ENCODE results near the gene DGKI. TPM values are rescaled to one million over a fixed set of nuclear protein-coding genes. Genes with fewer than 3 reads are reported as not detected.
A peak's percentile ranks its signal among the peaks of the same experiment; 100 is the strongest.

Gene DGKI
- total and polyA plus RNA-seq, 12 donors = 0.12 to 4.6 (median 1.1) TPM

DNA sequence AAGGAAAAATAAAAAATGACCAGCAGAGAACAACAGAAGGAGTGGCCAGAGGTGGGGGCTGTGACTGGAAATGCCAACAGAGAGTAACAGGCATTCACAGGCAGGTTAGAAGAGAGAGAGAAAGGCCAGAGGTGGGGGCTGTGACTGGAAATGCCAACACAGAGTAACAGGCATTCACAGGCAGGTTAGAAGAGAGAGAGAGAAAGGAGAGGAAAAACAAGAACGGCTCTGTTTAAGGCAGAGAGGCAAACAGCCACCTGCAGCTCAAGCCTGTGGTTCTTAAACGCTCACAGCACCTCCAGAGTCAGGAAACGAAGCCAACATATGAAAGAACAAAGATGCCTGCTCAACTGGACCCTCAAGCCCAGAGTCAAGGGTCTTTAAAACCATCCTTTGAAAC is 39.5 kb upstream of the DGKI start:
- Histone ChIP-seq H3K4me1 (replicated peaks in 1 of 2) (peaks cover 0 to 23% of the 10 kb centered on the region in 2 donors), H3K4me3 (no peak overlapping the region), H3K36me3 (replicated peaks in 1 of 2) (peaks cover 0 to 46% of the 10 kb centered on the region in 2 donors), H3K27ac (no peak overlapping the region), H3K9me3 (replicated peaks in 1 of 3) (no peaks in the 10 kb centered on the region), H3K27me3 (no peaks in the 10 kb centered on the region)
- intact Hi-C loops (cut with DNase I) = no loop called here
- 80 to 90% (median 83%) methylated on average over 3 of the region's 3 CpGs for WGBS, 4 donors
- TF ChIP-seq, protein P1, sequence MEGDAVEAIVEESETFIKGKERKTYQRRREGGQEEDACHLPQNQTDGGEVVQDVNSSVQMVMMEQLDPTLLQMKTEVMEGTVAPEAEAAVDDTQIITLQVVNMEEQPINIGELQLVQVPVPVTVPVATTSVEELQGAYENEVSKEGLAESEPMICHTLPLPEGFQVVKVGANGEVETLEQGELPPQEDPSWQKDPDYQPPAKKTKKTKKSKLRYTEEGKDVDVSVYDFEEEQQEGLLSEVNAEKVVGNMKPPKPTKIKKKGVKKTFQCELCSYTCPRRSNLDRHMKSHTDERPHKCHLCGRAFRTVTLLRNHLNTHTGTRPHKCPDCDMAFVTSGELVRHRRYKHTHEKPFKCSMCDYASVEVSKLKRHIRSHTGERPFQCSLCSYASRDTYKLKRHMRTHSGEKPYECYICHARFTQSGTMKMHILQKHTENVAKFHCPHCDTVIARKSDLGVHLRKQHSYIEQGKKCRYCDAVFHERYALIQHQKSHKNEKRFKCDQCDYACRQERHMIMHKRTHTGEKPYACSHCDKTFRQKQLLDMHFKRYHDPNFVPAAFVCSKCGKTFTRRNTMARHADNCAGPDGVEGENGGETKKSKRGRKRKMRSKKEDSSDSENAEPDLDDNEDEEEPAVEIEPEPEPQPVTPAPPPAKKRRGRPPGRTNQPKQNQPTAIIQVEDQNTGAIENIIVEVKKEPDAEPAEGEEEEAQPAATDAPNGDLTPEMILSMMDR (IDR thresholded peaks at IDR 0.05) = no peak
- no peak for TF ChIP-seq POLR2A (IDR thresholded peaks at IDR 0.05)
- no peak for DNase-seq

DNA sequence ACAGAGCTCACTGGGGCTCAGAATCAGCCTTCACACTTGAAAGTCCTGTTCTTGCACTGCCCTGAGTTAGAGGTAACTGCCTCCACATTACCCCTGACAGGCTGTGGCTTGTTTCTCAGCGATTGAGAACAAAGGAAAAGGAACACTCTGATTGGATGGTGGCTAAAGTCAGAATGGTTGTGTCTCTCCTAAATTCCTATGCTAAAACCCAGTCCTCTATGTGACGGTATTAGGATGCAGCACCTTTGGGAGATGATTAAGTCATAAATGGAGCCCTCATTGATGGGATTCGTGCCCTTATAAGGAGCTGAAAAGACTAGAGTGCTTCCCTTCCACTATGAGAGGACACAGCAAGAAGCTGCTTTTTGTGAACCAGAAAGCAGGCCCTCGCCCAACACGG is 38.9 kb upstream of the DGKI start:
- H3K27me3 ChIP-seq = no peaks in the 10 kb centered on the region
- no peak overlapping the region for H3K4me3 ChIP-seq
- TF ChIP-seq POLR2A (IDR thresholded peaks at IDR 0.05) = no peak
- TF ChIP-seq, protein P1 (IDR thresholded peaks at IDR 0.05) = no peak
- H3K9me3 ChIP-seq (replicated peaks in 1 of 3) = no peaks in the 10 kb centered on the region
- H3K4me1 ChIP-seq (replicated peaks in 1 of 2) = peaks cover 0 to 17% of the 10 kb centered on the region in 2 donors
- intact Hi-C loops (cut with DNase I) = no loop called here
- no peak overlapping the region for H3K27ac ChIP-seq
- 88 to 93% (median 90%) methylated on average over 5 of the region's 5 CpGs for WGBS, 4 donors
- H3K36me3 ChIP-seq (replicated peaks in 1 of 2) = peaks cover 0 to 50% of the 10 kb centered on the region in 2 donors
- DNase-seq = no peak

DNA sequence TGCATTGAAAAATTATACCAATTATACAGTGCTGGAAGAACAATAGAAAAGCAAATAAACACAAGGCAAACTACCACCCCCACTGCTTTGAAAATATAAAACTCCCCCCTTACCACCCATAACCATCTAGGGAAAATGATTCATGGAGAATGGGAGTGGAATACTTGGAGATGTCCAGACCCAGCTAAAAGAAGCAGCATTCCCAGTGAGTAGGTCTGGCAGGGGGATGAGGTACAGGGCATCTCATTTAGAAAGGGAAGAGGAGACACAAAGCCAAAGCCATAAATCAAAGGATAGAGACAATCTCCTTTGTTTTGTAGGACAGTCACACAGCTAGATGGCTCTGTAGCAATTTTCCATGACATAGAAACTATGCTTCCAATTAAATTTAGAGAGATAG is 36.0 kb upstream of the DGKI start:
- intact Hi-C loops (cut with DNase I) = no loop called here
- peaks cover 0 to 73% of the 10 kb centered on the region in 2 donors for H3K36me3 ChIP-seq (replicated peaks in 1 of 2)

DNA sequence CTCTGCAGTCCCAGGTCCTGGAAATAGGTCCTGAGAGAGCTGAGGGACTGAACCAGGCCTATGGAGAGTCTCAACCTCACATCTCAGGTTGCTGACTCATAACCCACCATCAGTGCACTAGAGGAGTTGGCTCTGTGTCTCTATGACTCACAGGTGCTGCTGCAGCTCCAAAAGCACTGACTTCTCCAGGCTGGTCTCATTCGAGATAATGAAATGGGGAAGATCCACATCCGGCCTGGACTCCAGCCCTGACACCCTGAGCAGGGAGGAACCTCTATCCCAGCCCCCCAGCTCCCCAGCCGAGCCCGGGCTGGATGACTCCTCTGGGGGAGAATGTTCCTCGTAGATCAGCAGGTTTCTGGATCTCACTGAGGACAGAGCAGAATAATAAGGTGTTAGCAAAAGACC is 35.5 kb upstream of the DGKI start:
- peaks cover 0 to 9% of the 10 kb centered on the region in 2 donors for H3K4me1 ChIP-seq (replicated peaks in 1 of 2)
- no peaks in the 10 kb centered on the region for H3K27me3 ChIP-seq
- no peaks in the 10 kb centered on the region for H3K9me3 ChIP-seq (replicated peaks in 1 of 3)
- peak in 1 of 2 donors; percentile 52 for TF ChIP-seq POLR2A (IDR thresholded peaks at IDR 0.05)
- TF ChIP-seq, protein P1 (IDR thresholded peaks at IDR 0.05) = no peak
- intact Hi-C loops (cut with DNase I) = no loop called here
- H3K4me3 ChIP-seq = no peak overlapping the region
- H3K27ac ChIP-seq = peak overlapping the region in 4 of 5 donors; percentile 21 to 83 (median 58)
- H3K36me3 ChIP-seq (replicated peaks in 1 of 2) = peaks cover 0 to 73% of the 10 kb centered on the region in 2 donors
- 41 to 62% (median 44%) methylated on average over 3 to 5 of the region's 5 CpGs for WGBS, 4 donors
- DNase-seq = peak; percentile 58 to 91 (median 83)

More for the DNA sequence above, 36.0 kb upstream of the DGKI start:
- DNase-seq = no peak
- no peaks in the 10 kb centered on the region for H3K27me3 ChIP-seq
- H3K27ac ChIP-seq = peak overlapping the region in 4 of 5 donors; percentile 21 to 83 (median 58)
- no peak for TF ChIP-seq POLR2A (IDR thresholded peaks at IDR 0.05)
- TF ChIP-seq, protein P1 (IDR thresholded peaks at IDR 0.05) = no peak
- peaks cover 0 to 9% of the 10 kb centered on the region in 2 donors for H3K4me1 ChIP-seq (replicated peaks in 1 of 2)
- no peaks in the 10 kb centered on the region for H3K9me3 ChIP-seq (replicated peaks in 1 of 3)
- no peak overlapping the region for H3K4me3 ChIP-seq
